T-helper 17 cell (primary cell): ENCODE measurements around the gene IGSF5. TPM values are rescaled to one million over a fixed set of nuclear protein-coding genes. Genes with fewer than 3 reads are reported as not detected.

ENCODE experiments used
- ATAC-seq: fragments of 150-1000 bp; cut with Tn5 transposase; 2 replicates; pipeline ENCODE4 v1.10.0; 2021; ENCODE audit warnings: mild to moderate bottlenecking, moderate library complexity
- DNase-seq, 3 donors: peaks; one replicate each; pipeline versions ENCODE4 v3.0.0 to v3.0.0-alpha.2; 2020 to 2021
- H3K9me3 ChIP-seq: one replicate; pipeline ENCODE4 v1.7.0; 2013; ENCODE audit warnings: low read length, mild to moderate bottlenecking; ENCODE audit not compliant: control insufficient read depth, poor library complexity, severe bottlenecking
- H3K27ac Mint-ChIP-seq: one replicate; pipeline ENCODE4 v1.8.0; 2022; ENCODE audit warnings: mild to moderate bottlenecking, moderate library complexity, mixed read lengths
- H3K27me3 Mint-ChIP-seq: one replicate; pipeline ENCODE4 v1.8.0; 2022; ENCODE audit warnings: mixed read lengths
- H3K36me3 Mint-ChIP-seq: one replicate; pipeline ENCODE4 v1.8.0; 2022; ENCODE audit warnings: low read depth, mixed read lengths
- H3K4me1 Mint-ChIP-seq: one replicate; pipeline ENCODE4 v1.8.0; 2022; ENCODE audit warnings: mild to moderate bottlenecking, mixed read lengths
- H3K4me3 Mint-ChIP-seq: one replicate; pipeline ENCODE4 v1.8.0; 2022; ENCODE audit warnings: mild to moderate bottlenecking, moderate library complexity, mixed read lengths
- total RNA-seq, 4 donors: library from RNA in 2 of 4; stranded (reverse) in 2 of 4; gene quantifications; one replicate each; pipeline ENCODE4 v1.2.3 and lab custom pipeline; 2022 to 2026

The IGSF5 gene
- total RNA-seq, 2 donors from 2014 or later, result not detected

DNA sequence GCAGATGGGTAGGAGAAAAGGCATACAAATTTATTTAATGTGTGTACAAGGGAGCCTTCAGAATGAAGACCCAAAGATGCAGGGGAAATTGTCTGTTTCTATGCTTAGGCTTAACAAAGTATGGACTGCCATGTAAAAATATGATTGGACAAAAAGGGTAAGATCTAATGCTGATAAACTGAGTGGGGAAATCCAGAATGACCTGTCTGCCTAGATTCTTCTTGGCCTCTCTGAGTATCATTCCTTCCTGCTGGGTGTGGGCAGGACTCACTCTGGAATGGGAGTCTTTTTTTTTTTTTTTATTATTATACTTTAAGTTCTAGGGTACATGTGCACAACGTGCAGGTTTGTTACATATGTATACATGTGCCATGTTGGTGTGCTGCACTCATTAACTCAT is 61.0 kb downstream of the IGSF5 start:
- H3K27ac Mint-ChIP-seq, result no peak overlapping the region

GRCh38 chr21:39807738-39808137 is 62.8 kb downstream of the IGSF5 start:
- no peaks in the 10 kb centered on the region for H3K4me1 Mint-ChIP-seq
- H3K27ac Mint-ChIP-seq, result no peak overlapping the region
- ATAC-seq (no peak), DNase-seq (no peak)
- H3K36me3 Mint-ChIP-seq, result no peaks in the 10 kb centered on the region
- H3K9me3 ChIP-seq, result no peaks in the 10 kb centered on the region
- H3K4me3 Mint-ChIP-seq, result no peak overlapping the region
- no peaks in the 10 kb centered on the region for H3K27me3 Mint-ChIP-seq

More for the DNA sequence above, 61.0 kb downstream of the IGSF5 start:
- no peak for DNase-seq
- H3K36me3 Mint-ChIP-seq, result no peaks in the 10 kb centered on the region
- ATAC-seq, result no peak
- H3K9me3 ChIP-seq, result no peaks in the 10 kb centered on the region
- no peak overlapping the region for H3K4me3 Mint-ChIP-seq
- no peaks in the 10 kb centered on the region for H3K4me1 Mint-ChIP-seq
- H3K27me3 Mint-ChIP-seq, result no peaks in the 10 kb centered on the region

- Mint-ChIP-seq H3K4me1 (no peaks in the 10 kb centered on the region), H3K4me3 (no peak overlapping the region), H3K36me3 (no peaks in the 10 kb centered on the region), H3K27me3 (no peaks in the 10 kb centered on the region), H3K27ac (no peak overlapping the region)
- ATAC-seq (no peak), DNase-seq (no peak)
- no peaks in the 10 kb centered on the region for H3K9me3 ChIP-seq
Measured at GRCh38 chr21:39809936-39810335, 65.0 kb downstream of the IGSF5 start.

GRCh38 chr21:39812983-39813382 is 68.0 kb downstream of the IGSF5 start:
- no peaks in the 10 kb centered on the region for H3K9me3 ChIP-seq
- no peak for ATAC-seq
- Mint-ChIP-seq H3K27me3 (no peaks in the 10 kb centered on the region), H3K4me1 (no peaks in the 10 kb centered on the region), H3K27ac (no peak overlapping the region), H3K4me3 (no peak overlapping the region), H3K36me3 (no peaks in the 10 kb centered on the region)
- DNase-seq, result no peak

- no peak overlapping the region for H3K27ac Mint-ChIP-seq
Measured at GRCh38 chr21:39818557-39818956, 73.6 kb downstream of the IGSF5 start.

DNA sequence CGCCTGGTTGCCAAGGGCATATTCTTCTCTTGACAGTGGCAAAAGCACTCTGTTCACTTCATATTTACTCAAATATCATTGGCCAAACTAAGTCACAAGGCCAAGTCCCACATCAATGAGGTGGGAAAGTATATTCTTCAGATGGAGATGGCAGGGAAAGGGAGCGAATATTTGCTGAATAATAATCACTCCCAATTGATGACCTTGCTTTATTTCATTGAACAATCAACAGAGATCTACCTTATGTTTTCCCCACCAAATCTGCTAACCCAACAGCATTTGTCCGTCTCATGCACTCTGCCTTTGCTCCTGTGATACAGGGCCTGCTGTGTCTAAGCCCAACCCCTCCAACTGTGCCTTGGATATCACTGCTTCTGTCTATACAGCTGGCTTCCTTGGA is 77.1 kb downstream of the IGSF5 start:
- no peaks in the 10 kb centered on the region for H3K9me3 ChIP-seq
- H3K4me3 Mint-ChIP-seq, result no peak overlapping the region
- H3K27me3 Mint-ChIP-seq, result no peaks in the 10 kb centered on the region
- ATAC-seq (no peak), DNase-seq (no peak)
- H3K27ac Mint-ChIP-seq, result no peak overlapping the region
- no peaks in the 10 kb centered on the region for H3K4me1 Mint-ChIP-seq
- H3K36me3 Mint-ChIP-seq, result no peaks in the 10 kb centered on the region

More at GRCh38 chr21:39818557-39818956, 73.6 kb downstream of the IGSF5 start:
- Mint-ChIP-seq H3K27me3 (no peaks in the 10 kb centered on the region), H3K36me3 (no peaks in the 10 kb centered on the region), H3K4me1 (no peaks in the 10 kb centered on the region), H3K4me3 (no peak overlapping the region)
- DNase-seq (no peak), ATAC-seq (no peak)
- H3K9me3 ChIP-seq, result no peaks in the 10 kb centered on the region

GRCh38 chr21:39825250-39825649 is 80.3 kb downstream of the IGSF5 start:
- Mint-ChIP-seq H3K27me3 (no peaks in the 10 kb centered on the region), H3K36me3 (no peaks in the 10 kb centered on the region), H3K4me3 (no peak overlapping the region), H3K4me1 (no peaks in the 10 kb centered on the region), H3K27ac (no peak overlapping the region)
- DNase-seq, result no peak
- no peaks in the 10 kb centered on the region for H3K9me3 ChIP-seq
- ATAC-seq, result no peak

DNA sequence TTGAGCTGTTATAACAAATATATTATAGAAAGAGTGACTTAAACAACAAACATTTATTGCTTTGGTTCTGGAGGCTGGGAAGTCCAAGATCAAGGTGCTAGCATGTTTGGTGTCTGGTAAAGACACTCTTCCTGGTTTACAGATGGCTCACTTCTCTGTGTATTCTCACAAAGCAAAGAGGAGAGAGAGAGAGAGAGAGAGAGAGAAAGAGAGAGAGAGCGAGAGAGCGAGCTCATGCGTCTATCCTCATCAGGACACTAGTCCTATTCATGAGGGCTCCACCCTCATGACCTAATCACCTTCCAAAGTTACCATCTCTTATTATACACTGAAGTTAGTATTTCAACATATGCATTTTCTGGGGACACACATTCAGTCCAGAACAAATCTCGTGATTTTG is 89.6 kb downstream of the IGSF5 start:
- no peaks in the 10 kb centered on the region for H3K9me3 ChIP-seq
- Mint-ChIP-seq H3K36me3 (no peaks in the 10 kb centered on the region), H3K4me1 (no peaks in the 10 kb centered on the region), H3K4me3 (no peak overlapping the region), H3K27me3 (no peaks in the 10 kb centered on the region), H3K27ac (no peak overlapping the region)
- no peak for ATAC-seq
- DNase-seq, result no peak

GRCh38 chr21:39837861-39838359 is 92.9 kb downstream of the IGSF5 start:
- no peak for ATAC-seq
- H3K4me3 Mint-ChIP-seq, result no peak overlapping the region
- no peak for DNase-seq
- H3K9me3 ChIP-seq, result no peaks in the 10 kb centered on the region
- H3K27me3 Mint-ChIP-seq, result no peaks in the 10 kb centered on the region
- no peaks in the 10 kb centered on the region for H3K36me3 Mint-ChIP-seq
- no peaks in the 10 kb centered on the region for H3K4me1 Mint-ChIP-seq
- no peak overlapping the region for H3K27ac Mint-ChIP-seq

GRCh38 chr21:39840373-39841097 is 95.6 kb downstream of the IGSF5 start:
- H3K27ac Mint-ChIP-seq, result no peak overlapping the region
- no peak for ATAC-seq
- no peak overlapping the region for H3K4me3 Mint-ChIP-seq
- no peaks in the 10 kb centered on the region for H3K36me3 Mint-ChIP-seq
- no peak for DNase-seq
- no peaks in the 10 kb centered on the region for H3K27me3 Mint-ChIP-seq
- H3K9me3 ChIP-seq, result no peaks in the 10 kb centered on the region
- no peaks in the 10 kb centered on the region for H3K4me1 Mint-ChIP-seq

DNA sequence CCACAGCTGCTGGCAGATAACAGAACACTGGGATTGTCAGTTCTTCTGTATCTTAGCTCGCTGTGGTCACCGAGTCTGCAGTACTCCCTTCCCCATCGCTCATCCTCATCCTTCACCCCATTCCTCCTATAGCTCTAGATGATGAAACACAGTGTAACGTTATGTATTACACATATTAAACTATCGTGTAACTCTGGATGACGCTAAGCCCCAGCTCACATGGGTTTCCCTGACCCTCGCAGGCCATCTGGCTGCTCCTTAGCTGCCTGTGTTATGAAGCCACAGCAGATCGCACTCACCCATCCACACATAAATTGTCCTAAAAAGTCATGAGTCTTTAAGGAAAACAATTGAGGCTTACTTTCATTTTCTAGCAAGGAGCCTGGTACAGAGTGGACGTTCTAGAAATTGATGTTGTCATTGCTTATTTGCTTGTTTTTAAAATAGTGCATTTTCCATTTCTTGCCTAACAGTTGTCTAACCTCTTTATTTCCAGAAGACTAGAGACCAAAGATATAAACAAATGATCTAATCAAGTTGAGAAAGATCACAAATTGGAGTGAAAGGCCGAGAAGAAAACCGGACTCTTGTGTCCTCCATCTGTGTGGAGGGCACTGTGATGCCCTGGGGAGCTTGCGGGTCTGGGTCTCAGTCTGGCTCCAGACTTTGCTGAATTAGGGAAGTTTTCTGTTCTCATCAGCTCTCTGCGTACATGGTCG is 97.9 kb downstream of the IGSF5 start:
- DNase-seq, result no peak
- Mint-ChIP-seq H3K4me3 (no peak overlapping the region), H3K27me3 (no peaks in the 10 kb centered on the region), H3K27ac (no peak overlapping the region), H3K4me1 (no peaks in the 10 kb centered on the region), H3K36me3 (no peaks in the 10 kb centered on the region)
- no peaks in the 10 kb centered on the region for H3K9me3 ChIP-seq
- ATAC-seq, result no peak

DNA sequence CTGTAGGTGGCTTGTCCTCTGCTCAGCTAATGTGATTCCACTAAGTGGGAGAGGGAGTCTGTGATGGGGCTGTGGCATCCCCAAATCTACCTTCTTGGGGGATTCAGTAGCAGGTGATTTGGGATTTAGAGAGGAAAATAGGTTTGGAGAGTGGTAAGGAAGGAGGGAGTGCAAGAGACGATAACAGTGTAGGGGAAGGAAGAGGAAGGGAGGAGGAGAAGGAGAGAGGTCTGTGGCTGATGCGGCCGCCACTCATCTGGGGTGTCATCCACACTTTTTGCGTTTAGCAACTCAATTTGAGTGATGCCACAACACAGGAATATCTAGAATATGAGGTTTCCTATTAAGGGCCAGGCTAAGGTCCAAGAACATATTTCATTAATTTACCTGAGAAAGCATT is 98.5 kb downstream of the IGSF5 start:
- no peaks in the 10 kb centered on the region for H3K36me3 Mint-ChIP-seq
- H3K27ac Mint-ChIP-seq, result no peak overlapping the region
- H3K27me3 Mint-ChIP-seq, result no peaks in the 10 kb centered on the region
- no peak overlapping the region for H3K4me3 Mint-ChIP-seq
- H3K9me3 ChIP-seq, result no peaks in the 10 kb centered on the region
- ATAC-seq (no peak), DNase-seq (no peak)
- no peaks in the 10 kb centered on the region for H3K4me1 Mint-ChIP-seq

DNA sequence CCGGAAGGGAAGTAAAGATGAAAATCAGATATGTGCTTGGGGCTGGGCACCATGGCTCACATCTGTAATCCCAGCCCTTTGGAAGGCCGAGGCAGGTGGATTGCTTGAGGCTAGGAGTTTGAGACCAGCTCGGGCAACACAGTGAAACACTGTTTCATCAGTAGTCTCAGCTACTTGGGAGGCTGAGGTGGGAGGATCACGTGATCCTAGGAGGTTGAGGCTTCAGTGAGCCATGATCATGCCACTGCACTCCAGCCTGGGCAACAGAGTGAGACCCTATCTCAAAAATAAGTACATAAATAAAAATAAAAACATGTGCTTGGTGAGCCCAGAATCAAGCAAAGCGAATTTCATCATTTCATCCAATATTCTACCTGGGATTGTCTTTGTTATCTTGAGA is 98.9 kb downstream of the IGSF5 start:
- ATAC-seq (no peak), DNase-seq (no peak)
- H3K27ac Mint-ChIP-seq, result peak overlapping the region; percentile 19
- no peaks in the 10 kb centered on the region for H3K36me3 Mint-ChIP-seq
- H3K27me3 Mint-ChIP-seq, result no peaks in the 10 kb centered on the region
- no peaks in the 10 kb centered on the region for H3K9me3 ChIP-seq
- H3K4me3 Mint-ChIP-seq, result no peak overlapping the region
- H3K4me1 Mint-ChIP-seq, result no peaks in the 10 kb centered on the region
